HG03521 (cell line): Measurements from ENCODE around the gene ZNF616.

Source experiments
- ATAC-seq: cut with Tn5 transposase; IDR thresholded peaks from one replicate; pipeline ENCODE4 v1.9.1; 2021; ENCODE audit warnings: mild to moderate bottlenecking, moderate library complexity; ENCODE audit not compliant: unreplicated experiment

Gene ZNF616

DNA sequence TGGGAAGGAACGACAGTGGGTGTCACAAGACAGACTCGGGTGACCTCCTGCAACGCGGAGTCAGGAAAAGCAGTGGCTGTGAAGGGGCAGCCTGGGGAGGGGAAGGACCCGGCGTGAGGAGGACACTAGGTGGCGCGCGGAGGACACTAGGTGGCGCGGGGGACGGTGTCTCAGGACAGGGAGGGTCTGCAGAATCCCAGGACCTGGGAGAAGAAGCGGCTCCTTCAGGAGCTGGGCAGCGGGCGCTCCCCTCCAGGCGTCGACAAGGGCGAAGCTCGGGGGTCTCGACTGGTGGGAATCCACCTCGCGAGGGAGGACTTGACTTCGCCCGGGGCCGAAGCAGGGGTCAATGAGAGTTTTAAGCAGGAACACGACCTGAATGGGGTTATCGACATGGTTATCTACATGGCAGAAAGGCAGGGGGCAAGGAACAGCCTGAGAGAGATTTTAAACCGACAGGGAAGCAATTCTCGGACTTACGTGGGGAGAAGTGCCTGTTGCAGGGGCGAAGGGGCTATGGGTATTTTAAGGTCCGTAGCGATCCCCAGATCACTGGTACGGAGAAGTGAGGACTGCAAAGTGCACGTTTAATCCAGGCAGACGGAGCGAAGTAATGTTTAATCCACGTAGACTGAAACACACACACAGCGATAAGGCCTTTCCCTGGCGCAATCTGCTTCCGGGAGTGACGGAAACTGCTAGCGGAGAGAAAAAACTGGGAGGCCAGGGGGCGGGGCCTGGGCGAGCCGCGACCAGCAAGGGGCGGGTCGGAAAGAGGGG, at the start of gene ZNF616:
Gene ZNF616 (minus strand): TSS at position 687 of the 780 bp plus-strand sequence. CDS start 9,426 bp downstream, outside the sequence.
- peak; percentile 39 for ATAC-seq

DNA sequence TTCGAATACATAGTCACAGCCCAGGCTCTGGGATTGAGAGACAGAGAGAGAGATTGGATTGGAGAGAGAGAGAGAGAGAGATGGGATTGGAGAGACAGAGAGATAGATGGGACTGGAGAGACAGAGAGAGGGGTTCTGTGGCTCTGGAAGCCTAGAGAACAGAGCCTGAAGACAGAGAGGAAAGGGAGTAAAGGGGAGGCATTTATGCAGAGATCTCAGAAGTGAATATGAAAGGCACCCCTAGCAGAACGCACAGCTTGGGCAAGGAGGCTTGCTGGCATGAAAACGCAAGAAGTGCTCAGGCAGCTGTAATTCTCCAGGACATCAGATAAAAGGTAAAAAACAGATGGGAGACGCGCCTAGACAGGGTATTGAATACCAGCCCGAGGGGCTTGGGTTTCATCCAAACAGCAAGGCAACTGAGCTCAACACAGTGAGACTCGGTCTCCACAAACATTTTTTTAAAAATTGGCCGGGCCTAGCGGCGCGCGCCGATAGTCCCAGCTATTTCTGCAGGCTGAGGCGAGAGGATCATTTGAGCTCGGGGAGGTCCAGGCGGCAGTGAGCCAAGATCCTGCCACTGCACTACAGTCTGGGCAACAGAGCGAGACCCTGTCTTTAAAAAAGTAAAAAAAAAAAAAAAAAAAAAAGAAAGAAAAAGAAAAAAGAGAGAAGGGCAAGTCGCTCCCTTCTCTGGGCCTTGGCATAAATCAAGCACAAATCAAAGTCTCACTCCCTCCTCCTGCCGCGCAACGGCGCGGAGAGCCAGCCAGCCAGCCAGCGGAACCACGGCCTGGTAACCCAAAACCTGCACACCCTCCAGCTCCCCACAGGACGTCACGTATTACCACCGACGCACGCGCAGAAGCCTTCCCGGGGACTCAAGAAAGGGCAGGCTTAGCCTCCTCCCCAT, 49.3 kb upstream of the ZNF616 start:
- peak; percentile 0 for ATAC-seq

DNA sequence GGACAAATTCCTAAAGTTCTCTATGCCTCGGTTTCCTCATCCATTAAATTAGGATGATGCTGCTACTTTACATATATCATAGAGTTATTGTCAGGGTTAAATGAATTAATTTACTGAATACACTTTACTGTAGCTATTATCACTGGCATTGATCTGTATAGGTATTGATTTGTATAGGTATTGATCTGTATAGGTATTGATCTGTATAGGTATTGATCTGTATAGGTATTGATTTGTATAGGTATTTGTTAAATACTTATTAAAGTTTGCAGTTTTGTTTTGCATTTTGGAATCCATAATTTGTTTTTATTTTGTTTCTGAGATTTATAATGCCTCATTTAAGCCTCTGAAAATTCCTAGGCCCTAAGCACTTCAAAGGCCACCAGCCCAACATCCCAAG, 47.7 kb upstream of the ZNF616 start:
- no peak for ATAC-seq

GRCh38 chr19:52176574-52176973, 36.8 kb upstream of the ZNF616 start:
- ATAC-seq: no peak

DNA sequence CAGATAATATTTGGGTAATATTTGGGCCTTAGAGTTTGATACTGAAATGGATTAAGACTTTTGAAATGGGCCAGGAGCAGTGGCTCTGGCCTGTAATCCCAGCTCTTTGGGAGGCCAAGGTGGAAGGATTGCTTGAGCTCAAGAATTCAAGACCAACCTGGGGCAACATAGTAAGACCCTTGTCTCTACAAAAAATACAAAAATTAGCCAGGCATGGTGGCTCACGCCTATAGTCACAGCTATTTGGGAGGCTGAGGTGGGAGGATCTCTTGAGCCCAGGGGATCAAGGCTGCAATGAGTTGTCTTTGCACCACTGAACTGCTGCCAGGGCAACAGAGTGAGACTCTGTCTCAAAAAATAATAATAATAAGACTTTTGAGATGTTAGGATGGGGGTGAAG, 32.6 kb upstream of the ZNF616 start:
- no peak for ATAC-seq

DNA sequence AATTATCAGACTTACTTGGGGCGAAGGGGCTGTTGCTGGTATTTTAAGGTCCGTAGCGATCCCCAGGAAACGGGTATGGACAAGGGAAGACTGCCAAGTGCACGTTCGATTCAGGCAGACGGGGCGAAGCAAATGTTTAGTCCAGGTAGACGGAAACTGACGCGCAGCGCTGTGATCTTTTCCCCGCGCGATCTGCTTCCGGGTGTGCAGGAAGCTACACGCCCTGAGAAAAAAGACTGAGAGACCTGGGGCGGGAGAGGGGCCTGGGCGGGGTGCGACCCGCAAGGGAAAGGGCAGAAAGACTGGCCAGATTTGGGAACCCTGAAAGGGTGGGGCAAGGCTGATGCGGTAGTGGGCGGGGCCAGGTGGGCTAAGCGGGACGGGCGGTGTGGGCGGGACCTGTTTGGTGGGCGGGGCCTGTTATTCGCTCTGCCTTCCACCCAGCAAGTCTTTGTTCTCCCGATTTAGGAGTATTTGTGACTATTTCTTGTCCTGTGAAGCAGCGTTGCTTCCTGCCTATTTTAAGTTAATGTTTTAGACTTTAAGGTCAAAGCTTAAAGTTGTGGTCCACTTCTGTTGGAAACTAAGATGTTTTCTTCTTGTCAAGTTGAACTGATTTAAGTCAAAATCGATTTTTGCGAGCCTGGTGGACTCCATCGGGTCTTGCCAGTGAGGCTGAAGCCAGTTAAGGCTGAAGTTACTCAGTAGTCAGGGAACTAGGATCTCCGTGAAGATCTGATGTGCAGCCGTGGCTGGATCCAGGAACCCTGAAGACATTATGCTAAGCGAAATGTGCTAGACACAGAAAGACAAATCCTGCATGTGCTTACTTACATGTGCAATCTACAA, 31.8 kb upstream of the ZNF616 start, which contains the start of gene ZNF836:
Gene ZNF836 (minus strand): TSS at position 301 of the 849 bp plus-strand sequence. CDS start 3,549 bp downstream, outside the sequence.
- ATAC-seq: peak; percentile 76

DNA sequence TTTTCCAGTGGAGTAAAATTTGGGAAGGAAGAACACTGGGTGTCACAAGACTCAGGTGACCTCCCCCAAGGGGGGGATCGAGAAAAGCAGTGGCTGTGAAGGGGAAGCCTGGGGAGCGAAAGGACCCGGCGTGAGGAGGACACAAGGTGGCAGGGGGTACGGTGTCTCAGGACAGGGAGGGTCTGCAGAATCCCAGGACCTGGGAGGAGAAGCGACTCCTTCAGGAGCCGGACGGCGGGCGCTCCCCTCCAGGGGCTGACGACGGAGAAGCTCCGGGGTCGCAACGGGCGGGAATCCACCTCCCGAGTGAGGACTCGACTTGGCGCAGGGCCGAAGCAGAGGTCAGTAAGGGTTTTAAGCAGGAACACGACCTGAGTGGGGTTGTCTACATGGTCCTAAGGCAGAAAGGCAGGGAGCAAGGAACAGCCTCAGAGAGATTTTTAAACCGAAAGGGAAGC, 31.2 kb upstream of the ZNF616 start:
- ATAC-seq: peak; percentile 23

GRCh38 chr19:52170304-52170703, 30.6 kb upstream of the ZNF616 start:
- no peak for ATAC-seq

- no peak for ATAC-seq
Measured at GRCh38 chr19:52155596-52156359, 16.0 kb upstream of the ZNF616 start.

- no peak for ATAC-seq
Measured at GRCh38 chr19:52148256-52148655, 8.5 kb upstream of the ZNF616 start.

GRCh38 chr19:52142001-52142595, 2.4 kb upstream of the ZNF616 start:
- ATAC-seq: no peak

GRCh38 chr19:52141203-52141602, 1.5 kb upstream of the ZNF616 start:
- ATAC-seq: no peak

GRCh38 chr19:52140032-52140710, 433 bp upstream of the ZNF616 start:
- peak; percentile 93 for ATAC-seq

DNA sequence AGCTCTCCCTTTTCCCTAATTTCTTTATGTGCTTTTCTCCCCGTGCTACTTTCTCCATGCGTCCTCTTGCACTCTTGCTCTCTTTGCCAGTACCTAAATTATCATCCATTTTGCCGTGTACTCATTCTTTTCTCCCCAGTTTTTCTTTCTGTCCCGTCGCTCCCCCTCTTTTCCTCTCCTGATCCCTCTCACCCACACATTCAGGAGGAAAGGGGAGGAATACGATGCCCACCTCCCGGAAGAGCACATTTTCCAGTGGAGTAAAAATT, 821 bp downstream of the ZNF616 start:
- ATAC-seq: no peak

- no peak for ATAC-seq
Measured at GRCh38 chr19:52138278-52138982, 1.3 kb downstream of the ZNF616 start.

DNA sequence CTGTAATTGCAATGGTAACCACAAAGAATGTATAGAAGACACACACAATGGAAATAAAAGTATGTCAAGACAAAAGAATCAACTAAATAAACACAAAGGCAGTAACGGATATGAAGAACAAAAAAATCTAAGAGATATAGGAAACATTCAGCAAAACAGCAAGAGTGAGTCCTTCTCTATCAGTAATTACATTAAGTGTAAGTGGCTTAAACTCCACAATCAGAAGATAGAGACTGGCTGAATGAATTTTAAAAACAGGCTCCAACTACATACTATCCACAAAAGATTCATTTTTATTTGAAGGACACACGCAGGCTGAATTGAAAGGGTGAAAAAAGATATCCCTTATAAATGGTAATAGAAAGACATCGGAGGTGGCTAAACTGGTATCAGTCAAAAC, 19.5 kb downstream of the ZNF616 start:
- no peak for ATAC-seq

- ATAC-seq: no peak
Measured at GRCh38 chr19:52115526-52116053, 24.1 kb downstream of the ZNF616 start.

GRCh38 chr19:52114691-52115090, 25.0 kb downstream of the ZNF616 start:
- no peak for ATAC-seq
